Osteocyte (in vitro differentiated cells): ENCODE measurements around the gene HTATSF1. TPM values are rescaled to one million over a fixed set of nuclear protein-coding genes. Genes with fewer than 3 reads are reported as not detected.

ENCODE experiments used
- DNase-seq: peaks from one replicate; pipeline ENCODE4 v3.0.0; 2021; ENCODE audit warnings: mixed read lengths; ENCODE audit not compliant: unreplicated experiment; ENCODE audit errors: extremely low spot score
- H3K27ac Mint-ChIP-seq: one replicate; pipeline ENCODE4 v1.8.0; 2021; ENCODE audit warnings: mild to moderate bottlenecking, mixed read lengths; ENCODE audit not compliant: unreplicated experiment
- H3K27me3 Mint-ChIP-seq: one replicate; pipeline ENCODE4 v1.8.0; 2021; ENCODE audit warnings: mixed read lengths; ENCODE audit not compliant: unreplicated experiment
- H3K36me3 Mint-ChIP-seq: one replicate; pipeline ENCODE4 v1.8.0; 2021; ENCODE audit warnings: mixed read lengths; ENCODE audit not compliant: unreplicated experiment
- H3K4me1 Mint-ChIP-seq: one replicate; pipeline ENCODE4 v1.8.0; 2021; ENCODE audit warnings: mixed read lengths; ENCODE audit not compliant: unreplicated experiment
- H3K4me3 Mint-ChIP-seq: one replicate; pipeline ENCODE4 v1.8.0; 2021; ENCODE audit warnings: mild to moderate bottlenecking, moderate library complexity, mixed read lengths; ENCODE audit not compliant: unreplicated experiment
- H3K9me3 Mint-ChIP-seq: one replicate; pipeline ENCODE4 v1.8.0; 2021; ENCODE audit warnings: mixed read lengths; ENCODE audit not compliant: unreplicated experiment
- CTCF ChIP-seq: fragments of 200-600 bp; sonication (generic); IDR thresholded peaks from 2 replicates; pipeline ENCODE4 v1.5.0; 2021; ENCODE audit warnings: antibody characterized with exemption, mild to moderate bottlenecking, moderate library complexity
- total RNA-seq: library from RNA; stranded (reverse); gene quantifications from 2 replicates; pipeline ENCODE4 v1.2.1, GENCODE V29; 2021

The HTATSF1 gene
- total RNA-seq, 1 donor from 2014 or later = 36.6 TPM

GRCh38 chrX:136453771-136454170, 43.6 kb upstream of the HTATSF1 start:
- no peaks in the 10 kb centered on the region for H3K9me3 Mint-ChIP-seq
- no peaks in the 10 kb centered on the region for H3K36me3 Mint-ChIP-seq
- H3K27me3 Mint-ChIP-seq = peaks cover 1% of the 10 kb centered on the region
- TF ChIP-seq CTCF = no peak
- H3K4me3 Mint-ChIP-seq = no peak overlapping the region
- no peak for DNase-seq
- H3K27ac Mint-ChIP-seq = no peak overlapping the region
- no peaks in the 10 kb centered on the region for H3K4me1 Mint-ChIP-seq

GRCh38 chrX:136456133-136456532, 41.3 kb upstream of the HTATSF1 start:
- Mint-ChIP-seq H3K27ac (no peak overlapping the region), H3K36me3 (no peaks in the 10 kb centered on the region), H3K9me3 (no peaks in the 10 kb centered on the region), H3K4me3 (no peak overlapping the region), H3K27me3 (peaks cover 3% of the 10 kb centered on the region), H3K4me1 (no peaks in the 10 kb centered on the region)
- no peak for DNase-seq
- TF ChIP-seq CTCF = no peak

GRCh38 chrX:136457303-136457917, 40.0 kb upstream of the HTATSF1 start:
- Mint-ChIP-seq H3K27me3 (peaks cover 3% of the 10 kb centered on the region), H3K27ac (no peak overlapping the region), H3K4me3 (no peak overlapping the region), H3K4me1 (no peaks in the 10 kb centered on the region), H3K36me3 (no peaks in the 10 kb centered on the region), H3K9me3 (peaks cover 3% of the 10 kb centered on the region)
- DNase-seq = no peak
- TF ChIP-seq CTCF = no peak

DNA sequence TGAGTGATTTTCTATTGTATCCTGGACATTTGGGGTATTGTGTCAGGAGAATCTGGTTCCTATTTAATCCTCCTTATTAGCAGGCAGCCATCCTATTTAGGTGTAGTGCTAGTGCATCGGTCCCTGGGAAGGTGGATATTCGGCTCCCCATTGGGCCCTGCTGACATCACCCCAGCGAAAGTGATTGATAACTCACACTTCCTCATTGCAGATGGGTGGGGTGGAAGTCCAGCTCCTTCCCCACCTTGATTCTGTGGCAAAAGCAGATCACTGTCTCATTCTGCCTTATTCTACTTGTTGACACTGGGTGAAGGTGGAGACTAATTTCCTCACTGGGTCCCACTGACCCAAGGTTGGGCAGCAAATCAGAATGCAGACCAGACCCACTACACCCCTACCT, 32.8 kb upstream of the HTATSF1 start:
- Mint-ChIP-seq H3K36me3 (no peaks in the 10 kb centered on the region), H3K9me3 (peaks cover 3% of the 10 kb centered on the region), H3K27me3 (peaks cover 2% of the 10 kb centered on the region), H3K4me3 (no peak overlapping the region), H3K4me1 (no peaks in the 10 kb centered on the region), H3K27ac (no peak overlapping the region)
- TF ChIP-seq CTCF = no peak
- no peak for DNase-seq

- H3K4me3 Mint-ChIP-seq = no peak overlapping the region
Observed at GRCh38 chrX:136467303-136467702, 30.1 kb upstream of the HTATSF1 start.

More at GRCh38 chrX:136467303-136467702, 30.1 kb upstream of the HTATSF1 start:
- Mint-ChIP-seq H3K4me1 (no peaks in the 10 kb centered on the region), H3K27ac (no peak overlapping the region), H3K36me3 (no peaks in the 10 kb centered on the region), H3K27me3 (peaks cover 2% of the 10 kb centered on the region), H3K9me3 (no peaks in the 10 kb centered on the region)
- DNase-seq = no peak
- TF ChIP-seq CTCF = no peak
